ENCODE results near the gene SLMAP.
A peak's percentile ranks its signal among the peaks of the same experiment; 100 is the strongest.

SLMAP gene

DNA sequence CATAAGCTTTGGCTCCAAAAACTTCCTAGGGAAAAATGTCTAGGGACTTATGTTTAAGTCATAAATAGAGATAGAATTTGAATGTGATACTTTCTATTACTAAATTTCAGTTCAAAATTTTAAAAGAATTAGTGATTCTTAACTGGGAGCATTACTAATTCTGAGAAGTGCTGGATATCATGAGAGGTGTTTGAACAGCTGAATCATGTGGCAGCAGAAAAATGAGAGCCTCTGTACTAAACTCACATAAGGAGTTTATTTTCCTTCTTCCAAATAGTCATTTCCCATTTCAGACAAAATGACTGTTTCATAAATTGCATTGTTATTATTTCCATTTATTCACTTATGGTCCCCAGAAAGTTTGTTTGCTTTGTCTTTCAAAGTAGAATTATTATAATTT, 62.7 kb downstream of the SLMAP start:
- TF ChIP-seq, protein P1, sequence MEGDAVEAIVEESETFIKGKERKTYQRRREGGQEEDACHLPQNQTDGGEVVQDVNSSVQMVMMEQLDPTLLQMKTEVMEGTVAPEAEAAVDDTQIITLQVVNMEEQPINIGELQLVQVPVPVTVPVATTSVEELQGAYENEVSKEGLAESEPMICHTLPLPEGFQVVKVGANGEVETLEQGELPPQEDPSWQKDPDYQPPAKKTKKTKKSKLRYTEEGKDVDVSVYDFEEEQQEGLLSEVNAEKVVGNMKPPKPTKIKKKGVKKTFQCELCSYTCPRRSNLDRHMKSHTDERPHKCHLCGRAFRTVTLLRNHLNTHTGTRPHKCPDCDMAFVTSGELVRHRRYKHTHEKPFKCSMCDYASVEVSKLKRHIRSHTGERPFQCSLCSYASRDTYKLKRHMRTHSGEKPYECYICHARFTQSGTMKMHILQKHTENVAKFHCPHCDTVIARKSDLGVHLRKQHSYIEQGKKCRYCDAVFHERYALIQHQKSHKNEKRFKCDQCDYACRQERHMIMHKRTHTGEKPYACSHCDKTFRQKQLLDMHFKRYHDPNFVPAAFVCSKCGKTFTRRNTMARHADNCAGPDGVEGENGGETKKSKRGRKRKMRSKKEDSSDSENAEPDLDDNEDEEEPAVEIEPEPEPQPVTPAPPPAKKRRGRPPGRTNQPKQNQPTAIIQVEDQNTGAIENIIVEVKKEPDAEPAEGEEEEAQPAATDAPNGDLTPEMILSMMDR (IDR thresholded peaks at IDR 0.05; ENCODE audit: control insufficient read depth, insufficient read depth, low read depth, low read length, missing control alignments): no peak
- no peak for DNase-seq (ENCODE audit: low read depth)
- H3K4me3 ChIP-seq (ENCODE audit: control insufficient read depth, low read depth, low read length): no peak overlapping the region

DNA sequence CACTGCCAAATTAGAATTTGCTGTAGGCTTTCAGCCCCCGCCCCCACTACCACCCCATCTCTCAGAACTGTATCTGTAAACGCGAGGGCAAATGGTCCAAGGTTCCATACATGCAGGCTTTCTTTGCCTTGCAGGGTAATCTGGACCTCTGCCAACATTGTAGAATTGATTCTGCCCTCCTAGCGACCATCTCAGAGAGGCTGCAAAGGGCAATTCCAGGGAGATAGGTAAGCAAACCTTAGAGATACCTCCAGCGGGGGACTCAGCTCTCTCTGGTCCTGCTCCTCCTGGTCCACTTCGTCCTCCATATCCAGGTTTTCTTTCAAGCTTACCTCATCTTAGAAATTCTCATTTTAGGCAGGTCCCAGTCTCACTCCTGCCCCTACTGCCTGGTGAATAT, 64.4 kb downstream of the SLMAP start:
- no peak overlapping the region for H3K4me3 ChIP-seq (ENCODE audit: control insufficient read depth, low read depth, low read length)
- TF ChIP-seq, protein P1 (IDR thresholded peaks at IDR 0.05; ENCODE audit: control insufficient read depth, insufficient read depth, low read depth, low read length, missing control alignments): no peak
- no peak for DNase-seq (ENCODE audit: low read depth)

GRCh38 chr3:57821765-57822164, 65.7 kb downstream of the SLMAP start:
- DNase-seq (ENCODE audit: low read depth): no peak
- TF ChIP-seq, protein P1 (IDR thresholded peaks at IDR 0.05; ENCODE audit: control insufficient read depth, insufficient read depth, low read depth, low read length, missing control alignments): no peak
- no peak overlapping the region for H3K4me3 ChIP-seq (ENCODE audit: control insufficient read depth, low read depth, low read length)

DNA sequence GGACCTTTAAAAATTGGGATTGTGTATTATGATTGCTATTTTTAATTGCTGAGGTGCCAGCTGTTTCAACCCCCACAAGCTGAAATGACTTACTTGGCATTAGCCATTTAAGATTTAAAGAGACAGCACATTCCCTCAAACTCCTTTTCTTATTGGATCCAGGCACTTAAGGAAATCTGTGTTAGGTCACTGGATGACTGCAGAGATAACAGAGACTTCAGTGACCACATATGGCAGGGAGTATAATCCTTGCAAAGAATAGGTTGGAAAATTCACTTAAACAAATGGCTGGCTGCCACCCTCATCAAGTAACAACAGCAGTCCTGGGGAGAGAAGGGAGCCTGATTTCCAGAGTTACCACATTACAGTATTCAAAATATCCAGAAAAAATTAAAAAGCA, 66.6 kb downstream of the SLMAP start:
- DNase-seq (ENCODE audit: low read depth): no peak
- no peak overlapping the region for H3K4me3 ChIP-seq (ENCODE audit: control insufficient read depth, low read depth, low read length)
- TF ChIP-seq, protein P1 (IDR thresholded peaks at IDR 0.05; ENCODE audit: control insufficient read depth, insufficient read depth, low read depth, low read length, missing control alignments): no peak

- TF ChIP-seq, protein P1 (IDR thresholded peaks at IDR 0.05; ENCODE audit: control insufficient read depth, insufficient read depth, low read depth, low read length, missing control alignments): no peak
- DNase-seq (ENCODE audit: low read depth): no peak
- H3K4me3 ChIP-seq (ENCODE audit: control insufficient read depth, low read depth, low read length): no peak overlapping the region
These were observed 69.0 kb downstream of the SLMAP start for GRCh38 chr3:57825116-57825515.

DNA sequence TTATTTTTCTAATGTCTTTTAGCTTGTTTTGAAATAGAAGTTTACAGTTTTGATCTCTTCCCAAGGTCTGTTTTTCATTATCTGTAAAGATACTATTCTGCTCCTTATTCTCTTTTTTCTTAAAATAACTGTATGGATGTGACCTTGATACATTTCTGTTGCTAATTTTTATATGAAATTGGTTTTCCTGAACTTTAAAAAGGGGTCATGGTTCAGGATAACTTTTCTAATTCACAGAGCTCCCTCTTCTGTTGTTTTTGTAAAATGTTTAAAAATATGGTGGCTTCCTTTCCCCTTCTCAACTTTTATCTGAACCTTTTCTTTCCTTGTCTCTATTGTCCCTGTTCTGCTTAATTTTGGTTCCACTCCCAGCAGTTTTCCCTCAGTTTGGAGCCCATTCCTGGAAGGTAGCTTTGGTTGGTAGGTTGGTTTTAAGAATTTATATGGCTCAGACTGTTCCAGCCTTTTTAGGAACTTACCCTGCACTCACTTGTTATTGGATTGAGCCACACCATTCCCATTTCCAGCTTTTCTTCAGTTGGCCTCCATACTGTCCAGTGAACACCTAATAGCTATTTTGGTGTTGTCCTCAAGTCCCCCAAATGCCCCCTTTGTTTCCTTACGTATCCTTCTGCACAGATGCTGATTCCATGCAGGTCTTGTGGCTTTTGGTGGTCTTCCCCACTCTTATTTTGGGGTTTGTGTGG, 70.3 kb downstream of the SLMAP start:
- no peak for DNase-seq (ENCODE audit: low read depth)
- H3K4me3 ChIP-seq (ENCODE audit: control insufficient read depth, low read depth, low read length): no peak overlapping the region
- TF ChIP-seq, protein P1 (IDR thresholded peaks at IDR 0.05; ENCODE audit: control insufficient read depth, insufficient read depth, low read depth, low read length, missing control alignments): peak; percentile 23

Measured in AG09309 (cell line).